GM10847 (cell line): ENCODE measurements around the gene C20orf141.

Experiments used
- POLR2A ChIP-seq: IDR thresholded peaks from 2 replicates; pipeline ENCODE4 v1.6.1; 2011; ENCODE audit not compliant: insufficient read length; ENCODE audit errors: extremely low read depth

C20orf141 gene

GRCh38 chr20:2834401-2835110, 19.8 kb downstream of the C20orf141 start:
- TF ChIP-seq POLR2A: no peak

GRCh38 chr20:2835331-2835796, 20.6 kb downstream of the C20orf141 start:
- TF ChIP-seq POLR2A: no peak

- TF ChIP-seq POLR2A: no peak
These were observed 21.2 kb downstream of the C20orf141 start for GRCh38 chr20:2836035-2836434.

- no peak for TF ChIP-seq POLR2A
These were observed 22.6 kb downstream of the C20orf141 start for GRCh38 chr20:2837221-2837960.

GRCh38 chr20:2838170-2838797, 23.5 kb downstream of the C20orf141 start:
- no peak for TF ChIP-seq POLR2A

GRCh38 chr20:2838847-2839671, 24.3 kb downstream of the C20orf141 start:
- TF ChIP-seq POLR2A: no peak

- TF ChIP-seq POLR2A: no peak
These were observed 24.9 kb downstream of the C20orf141 start for GRCh38 chr20:2839732-2840137.

- TF ChIP-seq POLR2A: peak; percentile 63
These were observed 25.6 kb downstream of the C20orf141 start, which contains the start of the genes PCED1A and VPS16 for GRCh38 chr20:2840138-2840966. Gene PCED1A, minus strand, starts transcription at chr20:2840655. Its CDS starts 743 bp downstream, at chr20:2839912. Gene VPS16, plus strand, starts transcription at chr20:2840745. Its CDS starts 30 bp downstream, at chr20:2840775.

- TF ChIP-seq POLR2A: no peak
These were observed 26.3 kb downstream of the C20orf141 start for GRCh38 chr20:2840967-2841531.

- no peak for TF ChIP-seq POLR2A
These were observed 30.8 kb downstream of the C20orf141 start for GRCh38 chr20:2845607-2846006.

GRCh38 chr20:2846698-2847097, 31.9 kb downstream of the C20orf141 start:
- no peak for TF ChIP-seq POLR2A

GRCh38 chr20:2847802-2848201, 33.0 kb downstream of the C20orf141 start:
- no peak for TF ChIP-seq POLR2A

GRCh38 chr20:2849529-2849928, 34.7 kb downstream of the C20orf141 start:
- no peak for TF ChIP-seq POLR2A

- TF ChIP-seq POLR2A: no peak
These were observed 36.3 kb downstream of the C20orf141 start for GRCh38 chr20:2851086-2851485.
